ENCODE results near the gene GTF3C4.

DNA sequence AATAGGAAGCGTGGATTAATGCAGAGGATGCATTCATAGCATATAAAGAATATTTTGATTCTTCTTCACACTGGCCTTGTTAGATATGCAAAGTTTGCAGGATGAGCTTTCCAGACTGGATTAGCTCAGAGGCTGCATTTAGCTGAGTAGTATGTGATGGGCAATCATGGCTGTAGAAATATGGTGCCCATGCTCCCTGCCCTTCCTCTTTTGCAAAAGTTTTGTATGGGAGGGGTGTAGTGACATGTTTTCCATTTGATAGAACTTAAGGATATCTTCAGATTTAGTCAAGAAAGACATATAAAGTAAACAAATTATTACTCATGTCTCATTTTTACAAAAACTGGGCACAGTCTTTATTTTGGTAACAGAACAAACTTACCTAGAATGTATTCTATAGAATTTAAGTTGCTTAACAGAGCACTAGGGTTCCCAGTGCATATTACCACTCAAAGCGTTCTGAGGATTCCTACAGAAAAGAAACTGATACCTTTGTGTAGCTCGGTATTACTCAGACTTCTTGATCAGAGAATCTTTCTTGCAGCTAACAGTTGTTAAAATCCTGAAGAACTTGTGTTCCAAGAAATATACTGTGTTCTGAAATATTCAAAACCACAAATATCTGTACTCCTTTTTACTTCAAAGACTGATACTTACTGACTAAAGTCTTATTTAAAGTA, 9.8 kb downstream of the GTF3C4 start:
- TF ChIP-seq, protein P1, sequence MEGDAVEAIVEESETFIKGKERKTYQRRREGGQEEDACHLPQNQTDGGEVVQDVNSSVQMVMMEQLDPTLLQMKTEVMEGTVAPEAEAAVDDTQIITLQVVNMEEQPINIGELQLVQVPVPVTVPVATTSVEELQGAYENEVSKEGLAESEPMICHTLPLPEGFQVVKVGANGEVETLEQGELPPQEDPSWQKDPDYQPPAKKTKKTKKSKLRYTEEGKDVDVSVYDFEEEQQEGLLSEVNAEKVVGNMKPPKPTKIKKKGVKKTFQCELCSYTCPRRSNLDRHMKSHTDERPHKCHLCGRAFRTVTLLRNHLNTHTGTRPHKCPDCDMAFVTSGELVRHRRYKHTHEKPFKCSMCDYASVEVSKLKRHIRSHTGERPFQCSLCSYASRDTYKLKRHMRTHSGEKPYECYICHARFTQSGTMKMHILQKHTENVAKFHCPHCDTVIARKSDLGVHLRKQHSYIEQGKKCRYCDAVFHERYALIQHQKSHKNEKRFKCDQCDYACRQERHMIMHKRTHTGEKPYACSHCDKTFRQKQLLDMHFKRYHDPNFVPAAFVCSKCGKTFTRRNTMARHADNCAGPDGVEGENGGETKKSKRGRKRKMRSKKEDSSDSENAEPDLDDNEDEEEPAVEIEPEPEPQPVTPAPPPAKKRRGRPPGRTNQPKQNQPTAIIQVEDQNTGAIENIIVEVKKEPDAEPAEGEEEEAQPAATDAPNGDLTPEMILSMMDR (IDR thresholded peaks at IDR 0.05), result no peak
- no peak for TF ChIP-seq POLR2A (IDR thresholded peaks at IDR 0.05)

Data from testis (tissue), 2 donors.